HG02852 (cell line): ENCODE measurements around the gene SCLT1.

Experiments used
- ATAC-seq: cut with Tn5 transposase; IDR thresholded peaks from one replicate; pipeline ENCODE4 v1.9.1; 2021; ENCODE audit warnings: mild to moderate bottlenecking, moderate library complexity; ENCODE audit not compliant: unreplicated experiment

Gene SCLT1

DNA sequence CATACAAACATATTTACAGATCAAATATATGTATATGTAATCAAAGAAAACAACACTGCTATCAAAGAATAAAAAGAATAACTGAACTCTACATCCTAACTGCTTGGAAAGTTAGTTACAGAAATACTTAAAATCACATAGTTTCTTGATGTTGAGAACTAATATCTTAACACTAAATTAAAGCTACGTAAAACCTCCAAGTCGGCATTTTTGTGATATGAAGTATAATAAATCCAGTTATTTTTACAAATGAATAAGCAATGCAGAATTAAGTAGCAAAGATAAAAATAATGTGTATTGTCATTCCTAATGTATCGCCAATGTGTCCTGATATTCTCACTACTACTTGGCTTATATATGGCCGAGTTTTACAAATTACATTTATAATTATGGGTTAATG lies 215.4 kb downstream of the SCLT1 start:
- ATAC-seq = no peak

DNA sequence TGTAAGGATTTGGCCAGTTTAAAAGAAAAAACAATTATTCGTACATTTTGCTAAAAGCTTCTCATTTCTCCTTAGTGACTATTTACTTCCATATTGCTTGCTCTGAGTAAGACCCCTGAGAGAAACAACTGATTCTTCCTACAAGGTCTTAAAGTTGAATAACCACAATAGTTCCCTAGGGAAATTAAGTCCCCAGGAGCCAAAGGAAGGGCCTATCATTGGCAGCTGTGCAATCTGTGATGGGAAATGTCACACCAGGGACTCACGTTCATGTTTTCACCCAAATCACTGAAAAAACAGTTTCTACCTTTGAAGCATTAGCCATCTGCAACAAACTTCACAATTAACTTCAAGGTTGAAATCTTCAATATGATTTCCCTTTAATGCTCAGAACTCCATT lies 217.1 kb downstream of the SCLT1 start:
- no peak for ATAC-seq

DNA sequence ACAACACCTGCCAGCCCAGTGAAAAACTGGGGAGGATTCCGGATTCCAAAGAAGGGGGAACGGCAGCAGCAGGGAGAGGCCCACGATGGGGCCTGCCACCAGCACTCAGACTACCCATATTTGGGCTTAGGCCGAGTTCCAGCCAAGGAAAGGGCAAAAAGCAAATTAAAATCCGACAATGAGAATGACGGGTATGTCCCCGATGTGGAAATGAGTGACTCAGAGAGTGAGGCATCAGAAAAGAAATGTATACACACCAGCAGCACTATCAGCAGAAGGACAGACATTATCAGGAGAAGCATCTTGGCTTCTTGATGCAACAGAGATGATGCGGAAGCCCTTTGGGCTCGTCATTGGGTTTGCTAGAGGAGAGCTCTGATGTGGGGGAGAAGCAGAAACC lies 221.4 kb downstream of the SCLT1 start:
- ATAC-seq = no peak

DNA sequence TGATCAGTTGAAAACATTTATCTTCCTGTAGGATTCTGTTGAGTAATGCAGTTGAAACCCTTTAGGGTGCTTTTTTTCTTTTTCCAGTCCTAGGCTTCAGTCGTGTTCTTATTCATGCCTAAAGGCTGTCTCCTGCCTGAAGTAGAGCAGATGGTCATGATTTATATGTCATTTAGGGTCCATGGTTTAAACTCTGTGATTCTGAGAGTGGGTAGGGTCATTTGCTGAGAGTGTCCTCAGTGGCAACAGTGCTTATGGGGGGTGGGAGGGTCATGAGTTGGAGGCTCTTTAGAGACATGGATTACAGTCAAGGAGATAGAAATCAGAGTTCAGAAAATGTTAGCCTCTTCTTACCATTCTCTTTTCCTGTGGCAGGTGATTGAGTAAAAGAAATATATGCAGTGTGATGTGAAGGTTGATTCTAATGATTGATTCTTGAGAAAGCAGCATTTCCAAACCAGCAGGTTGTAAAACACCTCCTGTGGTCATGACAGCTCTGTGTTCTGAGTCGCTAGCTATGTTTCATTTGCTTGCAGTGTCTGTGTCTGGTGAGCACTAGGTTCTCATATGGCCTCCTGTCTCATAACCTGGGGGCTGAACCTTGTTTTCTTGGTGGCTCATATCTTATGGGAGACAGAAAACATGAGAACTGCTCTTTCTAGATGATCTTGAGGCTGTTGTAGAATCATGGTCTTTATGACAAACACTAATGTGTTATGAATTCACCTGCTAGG lies 223.4 kb downstream of the SCLT1 start:
- no peak for ATAC-seq

DNA sequence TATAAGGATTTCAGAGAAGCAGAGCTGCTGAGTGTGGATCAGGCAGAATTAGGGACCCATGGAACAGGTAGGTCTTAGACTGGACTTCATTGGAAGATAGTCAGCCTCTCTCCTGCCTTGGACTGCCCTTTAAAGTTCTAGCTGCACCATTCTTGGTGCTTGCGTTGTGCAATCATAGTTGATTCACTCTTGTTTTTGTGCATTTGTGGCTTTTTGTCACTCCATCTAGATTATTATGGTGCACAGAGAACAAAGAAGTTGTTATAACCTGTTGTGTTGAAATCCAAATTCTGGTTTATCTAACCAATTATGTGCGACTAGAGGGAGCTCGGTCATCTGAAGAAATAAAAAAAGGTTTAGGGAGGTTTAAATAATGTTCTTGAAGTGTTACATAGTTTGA lies 224.6 kb downstream of the SCLT1 start:
- no peak for ATAC-seq

DNA sequence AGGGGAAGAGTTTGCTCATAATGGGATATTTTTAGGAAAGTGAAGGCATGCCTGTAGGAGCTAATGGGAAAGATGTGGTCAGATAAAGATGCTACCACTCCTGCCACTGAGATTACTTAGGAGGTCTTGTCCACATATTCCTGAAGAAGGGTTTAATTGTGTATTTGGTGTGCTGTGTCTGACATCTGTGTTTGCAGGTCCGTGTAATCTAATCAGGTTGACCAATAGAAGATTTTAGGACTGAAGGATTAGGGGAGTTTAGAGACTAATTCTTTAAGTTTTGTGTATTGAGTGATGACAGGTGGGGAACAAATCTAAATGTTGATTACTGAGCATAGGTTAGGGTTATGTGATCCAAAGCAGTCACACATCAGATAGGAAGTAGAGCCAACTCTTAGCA lies 226.6 kb downstream of the SCLT1 start:
- ATAC-seq = no peak

DNA sequence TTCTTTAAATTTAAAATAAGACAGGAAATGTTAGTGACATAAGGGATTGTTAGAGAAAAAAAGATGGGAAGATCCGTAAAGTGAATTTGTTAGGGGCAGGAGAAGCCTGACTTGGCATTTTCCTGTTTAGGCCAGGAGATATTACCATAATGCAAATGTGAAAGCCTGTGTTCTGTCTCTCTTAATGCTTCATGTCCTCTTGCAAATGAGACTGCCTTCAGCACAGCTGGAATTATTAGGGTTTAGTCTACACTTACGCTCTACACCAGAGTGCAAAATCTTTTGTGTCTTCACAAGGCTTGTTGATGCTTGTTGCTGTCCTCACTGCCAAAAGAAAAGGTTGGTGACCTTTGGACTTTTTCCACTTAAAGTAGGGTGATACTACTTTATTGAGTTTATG lies 227.1 kb downstream of the SCLT1 start:
- ATAC-seq = no peak

DNA sequence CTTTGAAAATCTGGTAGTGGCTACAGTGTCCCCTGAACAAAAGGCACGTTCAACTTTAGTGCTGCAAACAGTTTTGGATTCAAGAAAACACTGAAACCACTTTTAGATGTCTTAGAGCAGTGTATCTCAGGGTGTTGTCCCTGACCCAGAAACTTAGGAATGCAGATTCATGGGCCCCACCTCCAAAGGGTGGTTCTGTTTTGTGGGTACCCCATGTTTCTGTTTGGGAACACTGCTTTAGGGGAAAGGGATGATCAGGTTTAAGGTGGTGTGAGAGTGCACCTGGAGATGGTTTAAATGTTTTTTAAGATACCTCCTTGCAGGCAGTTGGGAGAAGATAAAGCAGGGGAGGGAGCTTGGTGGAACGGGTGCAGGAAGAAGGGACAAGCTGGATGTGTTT lies 228.2 kb downstream of the SCLT1 start:
- no peak for ATAC-seq

DNA sequence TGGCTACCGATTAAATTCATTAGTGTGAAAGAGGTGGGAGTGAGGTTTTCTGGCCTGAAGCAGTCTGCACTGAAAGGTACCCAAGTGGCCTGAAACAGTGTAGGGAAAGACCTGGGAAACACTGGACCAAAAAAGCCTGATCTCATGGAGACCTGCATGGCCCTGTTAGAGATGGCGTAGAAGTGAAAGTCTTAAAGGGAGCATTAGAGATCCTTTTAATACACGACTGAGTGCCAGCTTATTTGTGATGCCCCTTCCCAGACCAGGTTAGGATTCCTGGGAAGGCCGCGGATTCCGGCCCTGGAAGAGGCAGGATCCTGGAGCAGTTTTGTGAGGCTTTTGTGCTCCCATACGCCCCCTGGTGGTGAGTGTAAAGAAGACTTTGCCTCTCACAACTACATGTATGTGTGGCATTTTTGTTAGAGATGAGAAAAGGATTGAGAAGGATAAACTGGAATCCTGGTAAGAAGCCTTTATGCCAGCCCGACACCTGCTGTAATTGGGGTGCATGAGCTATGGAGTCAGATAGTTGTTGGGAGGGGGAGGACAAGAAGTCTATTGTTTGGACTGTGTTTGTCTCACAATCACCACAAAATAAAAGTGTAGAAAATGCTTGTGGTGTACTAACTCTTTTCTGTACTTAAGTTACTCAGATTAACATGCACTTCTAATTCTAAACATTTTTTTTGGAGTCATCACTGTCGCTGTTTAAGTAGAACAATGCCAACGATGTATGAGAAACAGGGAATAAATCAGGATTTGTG lies 229.8 kb downstream of the SCLT1 start:
- peak; percentile 21 for ATAC-seq

DNA sequence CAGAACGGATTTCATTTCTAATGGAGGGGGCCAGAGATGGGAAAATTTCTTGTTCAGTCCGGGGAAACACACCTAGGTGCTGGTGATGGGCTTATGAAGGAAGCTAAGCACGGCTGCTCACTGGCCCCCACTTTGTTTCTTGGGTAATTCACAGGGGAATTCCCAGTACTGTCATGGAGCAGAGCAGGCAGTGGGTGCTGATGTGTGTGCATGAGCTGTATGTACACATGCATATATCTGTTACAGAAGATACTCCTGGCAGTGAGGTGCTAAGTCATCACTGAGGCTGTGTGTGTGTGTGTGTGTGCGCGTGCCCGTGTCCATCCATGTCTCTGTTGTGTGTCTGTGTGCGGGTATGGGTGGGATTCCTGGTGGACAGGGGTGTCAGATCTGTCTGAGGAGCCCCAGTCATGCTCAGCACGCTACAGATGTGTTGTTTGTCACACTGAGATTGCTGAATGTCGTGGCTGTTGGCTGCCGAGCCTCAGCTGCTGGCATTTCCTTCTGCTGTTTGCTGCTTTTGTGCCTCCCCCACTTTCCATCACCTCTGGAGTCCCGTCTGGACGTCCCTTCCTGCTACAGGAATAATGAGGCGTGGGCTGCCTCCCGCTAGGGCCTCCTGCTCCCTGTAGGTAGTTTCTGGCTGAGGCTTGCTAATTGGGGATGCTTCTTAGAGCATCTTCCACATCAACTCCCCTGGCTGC lies 230.6 kb downstream of the SCLT1 start:
- peak; percentile 75 for ATAC-seq

DNA sequence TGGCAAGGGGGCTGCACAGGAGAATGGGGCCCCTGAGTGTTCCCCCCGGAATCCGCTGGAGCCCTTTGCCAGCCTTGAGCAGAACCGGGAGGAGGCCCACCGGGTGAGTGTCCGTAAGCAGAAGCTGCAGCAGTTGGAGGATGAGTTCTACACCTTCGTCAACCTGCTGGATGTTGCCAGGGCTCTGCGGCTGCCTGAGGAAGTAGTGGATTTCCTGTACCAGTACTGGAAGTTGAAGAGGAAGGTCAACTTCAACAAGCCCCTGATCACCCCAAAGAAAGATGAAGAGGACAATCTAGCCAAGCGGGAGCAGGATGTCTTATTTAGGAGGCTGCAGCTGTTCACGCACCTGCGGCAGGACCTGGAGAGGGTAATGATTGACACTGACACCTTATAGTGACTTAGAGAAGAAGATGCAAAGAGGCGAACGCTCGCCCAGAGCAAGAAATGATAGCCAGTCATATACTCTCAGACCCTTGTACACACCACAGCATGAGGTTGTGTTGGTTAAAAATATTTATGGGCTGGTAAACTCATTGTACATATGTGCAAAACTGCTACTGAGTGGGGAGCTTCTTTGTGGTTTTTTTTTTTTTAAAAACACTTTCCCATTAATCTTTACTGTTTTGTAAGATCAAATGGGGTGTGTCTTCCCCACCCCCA lies 231.4 kb downstream of the SCLT1 start:
- ATAC-seq = peak; percentile 21

DNA sequence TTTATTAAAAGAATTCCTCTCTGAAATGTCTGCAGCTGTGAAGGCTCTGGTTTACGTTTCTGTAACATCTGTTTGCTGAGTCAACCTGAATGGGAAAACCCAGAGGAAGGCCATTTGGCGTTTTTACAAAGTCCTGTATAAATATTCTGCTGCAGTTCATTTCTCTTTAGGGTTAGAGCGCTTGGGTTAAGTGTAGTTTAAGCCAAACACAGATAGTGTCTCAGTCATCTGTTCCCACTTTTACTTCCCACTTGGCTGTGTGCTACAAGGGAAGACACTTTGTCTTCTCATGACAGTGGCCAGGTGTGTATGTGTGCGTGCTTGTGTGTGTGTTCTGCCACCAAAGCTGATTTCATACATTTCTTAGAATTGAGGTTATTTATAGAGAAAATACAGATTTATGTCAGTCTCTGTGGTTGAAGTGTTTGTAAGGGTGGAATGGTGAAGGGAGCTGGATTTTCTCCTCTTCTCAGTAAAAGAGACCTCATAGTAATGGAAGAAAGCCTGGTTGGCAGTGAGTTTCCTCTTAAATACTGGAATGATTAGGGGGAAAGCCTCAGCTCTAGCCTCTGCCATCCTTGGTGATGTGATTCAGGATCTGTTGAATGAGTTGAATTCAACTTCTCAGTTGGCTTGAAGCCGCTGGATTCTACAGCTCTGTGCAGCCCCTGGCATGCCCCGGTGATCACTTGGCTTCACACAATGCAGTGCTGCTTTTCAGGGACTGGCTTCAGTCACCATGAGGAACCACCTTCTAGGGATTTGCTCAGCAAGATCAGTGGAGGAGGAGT lies 233.3 kb downstream of the SCLT1 start:
- peak; percentile 20 for ATAC-seq

DNA sequence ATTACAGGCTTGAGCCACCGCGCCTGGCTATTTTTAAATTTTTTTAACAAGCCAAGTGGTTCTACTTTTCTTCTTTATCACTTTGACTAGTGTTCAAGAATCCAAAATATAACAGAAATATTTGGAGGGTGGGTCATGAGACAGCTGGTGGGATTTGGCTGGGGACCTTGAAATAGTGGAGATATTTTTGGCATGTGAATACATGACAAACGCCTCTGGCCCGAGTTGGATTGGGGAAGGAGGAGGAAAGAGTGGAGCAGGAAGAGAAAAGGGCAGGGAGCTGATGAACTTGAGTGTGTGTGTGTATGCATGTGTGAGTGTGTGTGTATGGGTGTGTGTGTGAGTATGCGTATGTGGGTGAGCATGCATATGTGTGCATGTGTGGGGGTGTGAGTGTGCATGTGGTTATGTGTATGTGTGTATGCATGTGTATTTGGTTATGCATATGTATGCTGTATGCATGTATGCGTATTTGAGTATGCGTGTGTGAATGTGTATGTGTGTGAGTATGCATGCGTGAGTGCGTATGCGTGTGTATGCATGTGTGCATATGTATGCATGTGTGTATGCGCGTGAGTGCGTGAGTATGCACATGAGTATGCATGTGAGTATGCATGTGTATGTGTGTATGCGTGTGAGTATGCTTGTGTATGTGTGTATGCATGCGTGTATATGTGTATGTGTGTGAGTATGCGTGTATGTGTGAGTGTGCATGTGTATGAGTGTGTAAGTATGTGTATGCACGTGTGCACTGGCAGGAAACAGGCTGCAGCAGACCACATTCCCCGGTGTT lies 234.3 kb downstream of the SCLT1 start:
- ATAC-seq = no peak

DNA sequence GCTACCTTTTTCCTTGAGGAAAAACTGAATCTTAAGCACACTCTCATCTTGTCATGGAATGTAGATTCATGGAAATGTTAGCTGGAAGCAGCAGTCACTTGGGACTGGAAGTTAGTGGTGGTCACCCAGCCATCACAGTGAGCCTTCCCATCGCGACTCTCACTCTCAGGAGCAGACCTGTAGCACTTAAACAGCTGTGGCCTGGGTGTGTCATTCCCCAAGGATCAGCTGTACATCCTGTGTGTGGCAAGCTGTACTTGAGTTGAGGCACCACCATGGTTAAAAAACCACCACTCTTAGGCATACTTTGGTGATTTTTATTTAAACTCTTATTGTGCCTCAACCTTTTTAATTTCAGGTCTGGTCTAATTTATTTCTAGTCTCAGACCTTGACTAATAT lies 237.1 kb downstream of the SCLT1 start:
- no peak for ATAC-seq

DNA sequence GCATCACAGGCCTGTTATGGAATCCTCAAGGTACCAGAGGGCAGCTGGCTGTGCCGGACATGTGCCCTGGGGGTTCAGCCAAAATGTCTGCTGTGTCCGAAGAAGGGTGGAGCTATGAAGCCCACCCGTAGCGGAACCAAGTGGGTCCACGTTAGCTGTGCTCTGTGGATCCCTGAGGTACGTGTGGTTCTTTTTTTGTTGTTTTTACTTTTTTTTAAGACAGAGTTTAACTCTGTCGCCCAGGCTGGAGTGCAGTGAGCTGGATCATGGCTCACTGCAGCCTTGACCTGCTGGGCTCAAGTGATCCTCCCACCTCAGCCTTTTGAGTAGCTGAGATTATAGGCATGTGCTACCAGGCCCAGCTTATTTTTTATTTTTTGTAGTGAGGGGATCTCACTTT lies 237.7 kb downstream of the SCLT1 start:
- ATAC-seq = no peak

DNA sequence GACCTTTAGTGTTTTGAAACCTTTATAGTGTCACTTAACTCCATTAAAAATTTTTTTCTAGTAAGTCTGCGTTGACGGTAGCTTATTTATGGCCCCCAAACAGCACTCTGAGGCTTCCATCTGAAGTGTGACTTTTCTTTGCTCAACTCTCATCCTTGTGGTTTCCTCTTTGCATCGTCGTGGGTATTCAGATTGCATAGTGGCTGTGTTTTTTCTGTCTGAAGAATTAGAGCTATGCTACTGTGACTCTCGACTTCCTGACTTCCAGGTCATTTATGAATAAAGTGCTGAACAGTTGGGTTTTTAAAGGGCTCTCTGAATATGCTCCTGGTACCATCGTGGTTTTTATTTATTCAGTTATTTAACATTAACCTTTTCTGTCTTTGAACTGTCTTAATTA lies 238.9 kb downstream of the SCLT1 start:
- peak; percentile 89 for ATAC-seq

DNA sequence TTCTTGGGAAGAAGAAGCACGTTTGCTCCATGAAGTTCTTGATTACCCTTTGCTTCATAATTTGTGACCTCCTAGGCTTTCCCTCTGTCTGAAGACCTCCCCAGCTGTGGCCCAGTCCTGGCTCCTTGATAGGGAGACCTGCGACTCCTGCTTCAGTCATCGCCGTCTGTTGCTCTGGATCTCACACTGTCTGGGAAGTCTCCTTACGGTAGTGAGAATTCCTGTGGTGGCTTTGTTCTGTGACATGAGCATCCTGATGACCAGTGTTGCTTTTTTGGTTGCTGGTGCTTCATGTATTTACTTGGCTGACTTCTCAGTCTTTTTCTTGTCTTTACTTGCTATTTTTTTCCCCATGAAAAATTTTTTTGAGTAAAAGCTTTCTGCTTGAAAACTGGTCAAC lies 239.6 kb downstream of the SCLT1 start:
- no peak for ATAC-seq

DNA sequence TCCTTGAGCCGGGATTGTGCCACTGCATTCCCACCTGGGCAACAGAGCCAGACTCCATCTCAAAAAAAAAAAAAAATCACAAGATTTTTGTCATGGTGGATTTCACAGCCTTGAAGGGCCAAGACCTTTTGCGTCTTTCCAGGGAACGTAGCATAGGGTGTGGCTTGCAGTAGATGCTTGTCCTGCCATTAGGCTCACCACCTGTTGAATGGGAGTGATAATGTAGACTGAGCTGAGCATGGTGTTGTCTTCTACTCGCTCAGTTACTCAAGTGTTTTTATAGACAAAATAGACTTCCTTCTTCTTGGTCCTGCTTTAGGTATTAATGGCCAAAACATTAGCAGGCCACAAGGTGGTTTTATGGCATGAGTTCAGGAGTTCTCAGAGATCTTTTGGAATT lies 243.1 kb downstream of the SCLT1 start:
- ATAC-seq = no peak

DNA sequence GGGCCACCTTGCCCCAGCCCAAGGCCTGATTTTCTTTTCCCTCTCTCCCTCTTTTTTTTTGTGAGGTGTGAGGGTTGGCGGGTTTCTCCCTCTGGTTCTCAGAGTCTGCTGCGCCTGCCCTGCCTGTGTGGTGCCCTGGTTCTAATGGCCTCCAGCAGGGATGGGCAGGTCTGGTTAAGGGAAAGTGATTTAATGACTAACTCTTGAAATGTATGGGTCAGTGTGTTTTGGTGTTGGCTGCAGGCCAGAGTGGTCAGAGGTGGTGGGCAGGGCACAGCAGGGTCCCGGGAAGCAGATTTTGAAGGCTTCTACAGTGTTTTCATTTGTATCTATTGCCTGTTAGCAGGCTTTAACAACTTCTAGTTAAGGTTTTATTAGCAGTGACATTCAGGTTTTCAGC lies 244.9 kb downstream of the SCLT1 start:
- ATAC-seq = no peak
